CD4-positive, alpha-beta T cell (primary cell): ENCODE results near the gene FAM53B. TPM values are rescaled to one million over a fixed set of nuclear protein-coding genes. Genes with fewer than 3 reads are reported as not detected.

ENCODE experiments used
- ATAC-seq: fragments of 200-7000 bp; cut with Tn5 transposase; one replicate; pipeline ENCODE4 v1.10.0; 2022; ENCODE audit warnings: mild to moderate bottlenecking; ENCODE audit not compliant: poor library complexity
- CTCF ChIA-PET: fragments of 350-600 bp; sonication (Branson Sonifier 250); formaldehyde crosslinking; loops from one replicate; lab custom pipeline; 2021; ENCODE audit warnings: antibody characterized with exemption, inconsistent platforms; lab: Charles Lee
- POLR2A ChIA-PET: fragments of 350-600 bp; sonication (Branson Sonifier 250); formaldehyde crosslinking; loops from one replicate; lab custom pipeline; 2021; ENCODE audit warnings: antibody characterized with exemption, inconsistent platforms; lab: Charles Lee
- DNase-seq, 14 experiments: peaks; one replicate each; pipeline ENCODE4 v3.0.0-alpha.2; 2013 to 2020; ENCODE audit warnings: mixed read lengths in 2 of 14
- H3K27ac ChIP-seq, 2 donors: one replicate each; pipeline versions ENCODE4 v1.5.1 to v1.7.0; 2013; ENCODE audit warnings: low read length in 2 of 2, low read depth in 1 of 2, mild to moderate bottlenecking in 1 of 2
- H3K27me3 ChIP-seq, 2 experiments: 1 replicate in 1 of 2; 2 replicates in 1 of 2; pipeline versions ENCODE4 v1.6.1 to v1.7.0; 2013; ENCODE audit warnings: low read length in 2 of 2, control low read depth in 1 of 2, mild to moderate bottlenecking in 1 of 2, moderate library complexity in 1 of 2; ENCODE audit not compliant: insufficient read depth in 2 of 2, control insufficient read depth in 1 of 2
- H3K36me3 ChIP-seq: one replicate; pipeline ENCODE4 v1.6.1; 2013; ENCODE audit warnings: low read length, control low read depth; ENCODE audit not compliant: insufficient read depth
- H3K4me1 ChIP-seq: one replicate; pipeline ENCODE4 v1.6.1; 2013; ENCODE audit warnings: low read length, control low read depth; ENCODE audit not compliant: insufficient read depth
- H3K4me3 ChIP-seq: one replicate; pipeline ENCODE4 v1.5.1; 2013; ENCODE audit warnings: mild to moderate bottlenecking, low read length, moderate library complexity
- H3K9me3 ChIP-seq, 2 experiments: 1 replicate in 1 of 2; 2 replicates in 1 of 2; pipeline versions ENCODE4 v1.6.1 to v1.7.0; 2013; ENCODE audit warnings: low read length in 2 of 2, mild to moderate bottlenecking in 2 of 2, control low read depth in 1 of 2, moderate library complexity in 1 of 2; ENCODE audit not compliant: control insufficient read depth in 1 of 2, insufficient read depth in 1 of 2
- H3K27ac Mint-ChIP-seq: one replicate; pipeline ENCODE4 v1.8.0; 2020; ENCODE audit warnings: mixed read lengths
- H3K27me3 Mint-ChIP-seq: one replicate; pipeline ENCODE4 v1.8.0; 2021; ENCODE audit warnings: mixed read lengths
- H3K36me3 Mint-ChIP-seq: one replicate; pipeline ENCODE4 v1.8.0; 2021; ENCODE audit warnings: low read depth, mixed read lengths
- H3K4me1 Mint-ChIP-seq: one replicate; pipeline ENCODE4 v1.8.0; 2021; ENCODE audit warnings: low read depth, mixed read lengths
- H3K4me3 Mint-ChIP-seq: one replicate; pipeline ENCODE4 v1.8.0; 2020; ENCODE audit warnings: mild to moderate bottlenecking, mixed read lengths
- H3K9me3 Mint-ChIP-seq: one replicate; pipeline ENCODE4 v1.8.0; 2020; ENCODE audit warnings: mixed read lengths
- CTCF ChIP-seq: fragments of 200-600 bp; IDR thresholded peaks from one replicate; pipeline ENCODE4 v1.8.0; 2022; ENCODE audit warnings: antibody characterized with exemption, mild to moderate bottlenecking
- intact Hi-C, 2 experiments: fragments of 100-400 bp; cut with DNase I in 1 of 2; cut with micrococcal nuclease in 1 of 2; formaldehyde crosslinking; loops; one replicate each; pipeline versions ENCODE4 v1.15.1 to v1.9.0; 2023 to 2025; cut with DNase I, micrococcal nuclease
- total RNA-seq, 174 experiments: library from RNA in 2 of 174; stranded (reverse) in 2 of 174; gene quantifications; one replicate each; pipeline ENCODE4 v1.2.3 and lab custom pipeline; 2021 to 2026

FAM53B gene
- total RNA-seq, 2 experiments from 2014 or later = 32.9 to 33.6 TPM

GRCh38 chr10:124593431-124593985, 150.7 kb downstream of the FAM53B start:
- ATAC-seq (no peak), DNase-seq (no peak)
- Histone ChIP-seq H3K9me3 (peaks cover 0 to 19% of the 10 kb centered on the region in 2 experiments), H3K4me1 (peaks cover 3% of the 10 kb centered on the region), H3K27me3 (no peaks in the 10 kb centered on the region), H3K4me3 (no peak overlapping the region), H3K27ac (no peak overlapping the region), H3K36me3 (no peaks in the 10 kb centered on the region)
- Mint-ChIP-seq H3K4me3 (no peak overlapping the region), H3K4me1 (no peaks in the 10 kb centered on the region), H3K36me3 (peaks cover 5% of the 10 kb centered on the region), H3K9me3 (no peaks in the 10 kb centered on the region), H3K27ac (no peak overlapping the region), H3K27me3 (no peaks in the 10 kb centered on the region)
- no peak for TF ChIP-seq CTCF
- CTCF ChIA-PET = interaction anchor here (1.6 kb wide), 1 partner anchor 148 kb away, joined by 6 read pairs; no protein-coding TSS in a partner anchor
- POLR2A ChIA-PET = no interaction called here
- intact Hi-C loops = no loop called here

GRCh38 chr10:124592736-124593430, 151.3 kb downstream of the FAM53B start:
- TF ChIP-seq CTCF = no peak
- Histone ChIP-seq H3K4me3 (no peak overlapping the region), H3K27ac (no peak overlapping the region), H3K27me3 (no peaks in the 10 kb centered on the region), H3K36me3 (no peaks in the 10 kb centered on the region), H3K9me3 (peaks cover 0 to 19% of the 10 kb centered on the region in 2 experiments), H3K4me1 (peaks cover 3% of the 10 kb centered on the region)
- intact Hi-C loops = no loop called here
- Mint-ChIP-seq H3K36me3 (peaks cover 5% of the 10 kb centered on the region), H3K4me1 (no peaks in the 10 kb centered on the region), H3K9me3 (no peaks in the 10 kb centered on the region), H3K27me3 (no peaks in the 10 kb centered on the region), H3K27ac (no peak overlapping the region), H3K4me3 (no peak overlapping the region)
- CTCF ChIA-PET = interaction anchor here (1.6 kb wide), 1 partner anchor 148 kb away, joined by 6 read pairs; no protein-coding TSS in a partner anchor
- DNase-seq = no peak
- POLR2A ChIA-PET = no interaction called here
- no peak for ATAC-seq

- Mint-ChIP-seq H3K4me1 (no peaks in the 10 kb centered on the region), H3K9me3 (no peaks in the 10 kb centered on the region), H3K27ac (no peak overlapping the region), H3K4me3 (no peak overlapping the region), H3K27me3 (no peaks in the 10 kb centered on the region), H3K36me3 (peaks cover 5% of the 10 kb centered on the region)
- intact Hi-C loops = no loop called here
- no peak for TF ChIP-seq CTCF
- H3K4me1 ChIP-seq = peaks cover 3% of the 10 kb centered on the region
- no peaks in the 10 kb centered on the region for H3K36me3 ChIP-seq
- no peak overlapping the region for H3K4me3 ChIP-seq
- ChIA-PET CTCF (no interaction called here), POLR2A (no interaction called here)
- DNase-seq (no peak), ATAC-seq (no peak)
- H3K27ac ChIP-seq = no peak overlapping the region
- no peaks in the 10 kb centered on the region for H3K27me3 ChIP-seq
- H3K9me3 ChIP-seq = peaks cover 0 to 19% of the 10 kb centered on the region in 2 experiments
Observed at GRCh38 chr10:124592101-124592500, 152.1 kb downstream of the FAM53B start.
